Measurements from ENCODE around the gene GAN.

- TF ChIP-seq, protein P1, sequence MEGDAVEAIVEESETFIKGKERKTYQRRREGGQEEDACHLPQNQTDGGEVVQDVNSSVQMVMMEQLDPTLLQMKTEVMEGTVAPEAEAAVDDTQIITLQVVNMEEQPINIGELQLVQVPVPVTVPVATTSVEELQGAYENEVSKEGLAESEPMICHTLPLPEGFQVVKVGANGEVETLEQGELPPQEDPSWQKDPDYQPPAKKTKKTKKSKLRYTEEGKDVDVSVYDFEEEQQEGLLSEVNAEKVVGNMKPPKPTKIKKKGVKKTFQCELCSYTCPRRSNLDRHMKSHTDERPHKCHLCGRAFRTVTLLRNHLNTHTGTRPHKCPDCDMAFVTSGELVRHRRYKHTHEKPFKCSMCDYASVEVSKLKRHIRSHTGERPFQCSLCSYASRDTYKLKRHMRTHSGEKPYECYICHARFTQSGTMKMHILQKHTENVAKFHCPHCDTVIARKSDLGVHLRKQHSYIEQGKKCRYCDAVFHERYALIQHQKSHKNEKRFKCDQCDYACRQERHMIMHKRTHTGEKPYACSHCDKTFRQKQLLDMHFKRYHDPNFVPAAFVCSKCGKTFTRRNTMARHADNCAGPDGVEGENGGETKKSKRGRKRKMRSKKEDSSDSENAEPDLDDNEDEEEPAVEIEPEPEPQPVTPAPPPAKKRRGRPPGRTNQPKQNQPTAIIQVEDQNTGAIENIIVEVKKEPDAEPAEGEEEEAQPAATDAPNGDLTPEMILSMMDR (IDR thresholded peaks at IDR 0.05): no peak
- TF ChIP-seq EZH2 (IDR thresholded peaks at IDR 0.05; ENCODE audit: borderline replicate concordance, insufficient read depth, low read depth, low read length, poor library complexity, severe bottlenecking): no peak
Measured at GRCh38 chr16:81283044-81283443, 31.7 kb upstream of the GAN start.
